Mesenteric fat pad (tissue), 1 donor: ENCODE results near the gene STARD8. TPM values are rescaled to one million over a fixed set of nuclear protein-coding genes. Genes with fewer than 3 reads are reported as not detected.
A peak's percentile ranks its signal among the peaks of the same experiment; 100 is the strongest.

Source experiments
- DNase-seq: peaks from one replicate; pipeline ENCODE4 v3.0.0-alpha.2; 2020; ENCODE audit warnings: low spot score
- total RNA-seq: library from RNA; stranded (reverse); fragmentation: NEBNext Ultra II Directional; extraction: Animal tissue kit (Norgen Biotek cat#: 25700); gene quantifications from one replicate; pipeline ENCODE4 v1.2.1, GENCODE V29; 2021
- donor health status: DM: yes; HTN: yes; CAD: no.

Gene STARD8
- total RNA-seq, 1 donor from 2014 or later = 21.9 TPM

DNA sequence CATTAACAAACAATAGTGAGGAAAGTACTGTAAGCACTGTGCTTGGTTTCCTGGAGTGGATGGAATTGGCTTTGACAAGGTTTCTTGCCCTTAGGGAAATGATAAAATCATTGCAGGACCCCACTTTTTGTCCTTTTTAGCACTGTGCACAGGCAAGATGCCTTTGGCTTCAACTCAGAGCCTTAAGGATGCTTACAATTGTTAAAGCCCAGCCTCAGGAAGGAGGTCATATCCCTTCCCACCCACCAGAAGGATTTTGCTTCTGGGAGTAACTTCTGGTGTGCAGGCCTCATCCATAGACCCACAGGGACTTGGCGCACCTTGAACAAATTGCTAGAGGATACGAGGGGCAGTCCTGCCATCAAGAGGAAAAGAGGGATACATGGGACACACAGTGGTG, 44.5 kb downstream of the STARD8 start:
- DNase-seq = no peak

DNA sequence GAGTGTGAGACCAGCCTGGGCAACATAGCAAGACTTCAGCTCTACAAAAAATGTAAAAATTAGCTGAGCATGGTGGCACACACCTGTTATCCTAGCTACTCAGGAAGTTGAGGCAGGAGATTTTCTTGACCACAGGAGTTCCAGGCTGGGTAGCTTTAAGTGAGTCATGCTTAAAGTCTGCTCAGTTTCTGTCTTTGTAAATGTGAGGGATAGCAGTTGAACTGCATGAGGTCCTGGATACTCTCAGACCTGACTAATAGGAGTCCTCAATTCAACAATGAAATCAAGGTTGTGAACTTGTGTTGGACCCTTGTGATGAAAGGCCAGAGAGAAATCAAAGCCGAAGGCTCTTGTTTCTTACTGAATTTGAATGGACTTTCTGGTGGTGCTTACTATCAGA, 45.2 kb downstream of the STARD8 start:
- no peak for DNase-seq

DNA sequence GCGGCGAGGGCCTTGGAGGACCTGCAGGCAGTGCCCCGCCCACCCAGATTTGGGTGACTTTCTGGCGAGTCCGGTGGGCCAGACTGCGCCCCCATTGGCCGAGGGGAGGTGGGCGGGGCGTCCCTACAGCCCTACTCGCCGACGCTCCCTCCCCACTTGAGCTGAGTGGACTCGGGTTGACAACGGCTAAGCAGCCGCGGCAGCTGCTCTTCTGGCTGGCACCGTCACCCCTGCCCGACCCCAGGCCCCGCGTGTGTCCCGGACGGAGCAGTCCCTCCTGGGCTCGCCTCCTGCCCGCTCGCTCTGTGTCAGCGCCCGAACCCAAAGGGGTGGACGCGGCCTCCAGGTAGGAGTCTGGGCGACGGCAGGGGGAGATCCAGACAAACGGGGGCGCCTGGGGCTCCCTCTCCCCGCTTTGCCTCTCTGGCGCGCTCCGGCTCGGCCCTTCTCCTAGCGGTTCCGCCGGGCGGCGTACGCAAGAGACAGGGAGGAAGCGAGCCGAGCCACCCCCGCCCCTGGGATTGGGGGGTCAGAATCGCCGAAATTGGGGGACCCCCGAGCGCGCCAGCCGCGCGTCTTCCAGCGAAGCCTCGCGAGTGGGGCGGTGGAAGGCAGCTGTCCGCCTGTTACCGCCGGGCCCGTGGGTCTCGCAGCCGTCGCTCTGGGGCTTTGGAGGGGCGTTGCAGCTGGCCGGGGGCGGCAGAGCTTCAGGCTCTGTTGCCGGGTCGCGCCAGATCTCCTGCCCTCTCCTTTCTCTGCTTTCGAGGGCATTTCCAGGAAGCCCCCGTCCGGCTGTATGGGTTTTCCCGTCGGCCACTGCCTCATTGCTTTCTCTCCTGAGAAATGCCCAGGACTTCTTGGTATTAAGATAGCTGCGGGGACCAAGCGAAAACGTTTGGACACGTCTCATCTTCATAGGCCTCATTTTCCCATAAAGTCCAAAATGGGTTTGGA, 46.3 kb downstream of the STARD8 start:
- DNase-seq = peak; percentile 91

DNA sequence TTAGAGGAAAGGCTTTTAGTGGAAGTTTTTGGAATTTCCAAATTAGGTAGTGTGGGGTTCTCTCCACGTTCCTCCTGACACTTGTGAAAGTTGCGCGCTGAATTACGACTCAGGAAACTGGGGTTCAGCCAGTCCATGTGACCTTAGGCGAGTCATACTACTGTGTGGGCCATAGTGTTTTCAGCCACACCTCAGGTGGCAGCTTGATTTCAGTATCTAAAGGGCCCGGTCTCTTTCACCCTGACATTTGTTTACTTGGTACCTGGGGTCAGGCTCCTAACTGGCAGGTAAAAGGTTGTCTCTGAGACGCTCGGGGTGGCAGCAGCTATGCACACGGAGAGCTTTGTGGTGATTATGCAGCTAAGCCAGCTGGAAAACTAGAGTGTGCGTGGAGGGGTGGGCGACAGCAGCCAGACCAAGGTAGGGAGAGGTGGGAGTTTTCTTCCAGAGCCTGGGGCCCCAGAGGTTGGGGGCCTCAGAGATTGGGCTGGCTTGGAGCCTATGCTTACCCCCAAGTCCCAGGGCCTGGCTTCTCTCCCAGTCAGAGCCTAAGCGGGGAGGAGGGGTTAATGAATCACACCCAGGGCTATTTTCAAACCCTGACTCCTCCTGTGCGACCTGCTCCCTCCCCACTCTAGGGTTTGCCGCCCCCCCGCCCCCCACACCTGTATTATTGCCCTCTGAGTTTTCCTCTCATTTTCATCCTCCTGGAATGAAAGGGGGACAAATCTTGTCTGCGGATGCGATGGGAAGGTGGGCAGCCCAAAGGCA, 47.2 kb downstream of the STARD8 start:
- no peak for DNase-seq

DNA sequence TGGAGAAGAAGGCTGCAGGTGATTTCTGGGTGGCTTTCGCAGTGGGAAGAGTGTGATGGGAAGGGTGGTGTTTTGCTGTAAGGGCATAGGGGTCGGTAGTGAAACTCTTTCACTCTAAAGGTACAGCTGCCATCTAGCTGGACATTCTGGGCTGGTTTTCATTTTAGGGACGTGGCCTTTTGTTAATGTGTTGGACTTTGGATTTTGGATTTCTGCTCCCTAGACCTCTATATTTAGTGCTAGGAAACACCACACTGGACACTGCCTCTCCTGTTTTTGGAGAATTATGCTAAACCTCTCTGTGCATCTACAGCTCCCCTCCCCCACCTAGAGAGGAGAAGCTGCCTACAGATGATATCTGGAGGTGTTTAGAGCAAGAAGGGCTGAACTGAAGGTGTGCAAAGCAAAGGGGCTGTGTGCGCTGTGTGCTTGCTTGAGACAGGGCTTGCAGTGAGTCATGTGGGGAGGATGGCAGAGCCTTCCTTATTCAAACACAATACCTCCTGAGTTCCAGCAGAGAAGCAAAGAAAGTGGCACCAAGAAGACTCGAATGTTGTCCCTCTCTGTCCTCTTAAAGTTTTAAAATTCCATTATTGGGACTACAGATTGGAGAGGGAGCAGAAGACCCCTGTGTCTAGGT, 47.9 kb downstream of the STARD8 start:
- no peak for DNase-seq

DNA sequence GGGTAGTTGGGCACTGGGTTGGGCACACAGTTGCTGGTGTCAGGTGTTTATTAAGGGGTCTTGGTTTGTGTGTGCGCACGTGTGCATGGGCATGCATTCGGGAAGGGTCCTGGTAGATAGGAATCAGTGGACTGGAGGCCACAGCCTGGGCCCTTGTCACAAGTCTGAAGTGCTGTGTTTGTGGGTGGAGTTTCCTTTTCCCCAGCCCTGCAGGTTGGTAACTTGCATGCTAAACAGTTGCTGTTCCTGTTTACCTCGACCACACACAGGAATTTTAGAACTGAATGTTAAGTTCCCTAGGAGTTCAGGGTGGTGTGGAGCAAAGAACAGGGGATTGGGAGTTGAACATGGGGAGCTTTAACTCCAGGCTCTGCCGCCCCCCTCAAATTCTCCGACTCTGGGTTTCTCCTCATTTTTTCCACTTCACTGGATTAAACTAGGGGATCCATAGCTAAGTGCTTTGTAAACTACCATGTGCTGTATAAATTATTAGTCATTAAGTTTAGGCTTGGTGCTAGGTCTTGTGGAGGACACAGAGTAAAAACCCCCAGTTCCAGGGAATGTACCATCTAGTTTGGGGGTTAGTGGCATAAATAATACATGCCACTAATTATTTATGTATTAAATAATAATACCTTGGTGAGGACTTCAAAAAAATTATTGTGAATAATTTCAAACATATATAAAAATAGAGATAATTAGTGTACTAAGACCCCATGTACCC, 49.0 kb downstream of the STARD8 start:
- no peak for DNase-seq

DNA sequence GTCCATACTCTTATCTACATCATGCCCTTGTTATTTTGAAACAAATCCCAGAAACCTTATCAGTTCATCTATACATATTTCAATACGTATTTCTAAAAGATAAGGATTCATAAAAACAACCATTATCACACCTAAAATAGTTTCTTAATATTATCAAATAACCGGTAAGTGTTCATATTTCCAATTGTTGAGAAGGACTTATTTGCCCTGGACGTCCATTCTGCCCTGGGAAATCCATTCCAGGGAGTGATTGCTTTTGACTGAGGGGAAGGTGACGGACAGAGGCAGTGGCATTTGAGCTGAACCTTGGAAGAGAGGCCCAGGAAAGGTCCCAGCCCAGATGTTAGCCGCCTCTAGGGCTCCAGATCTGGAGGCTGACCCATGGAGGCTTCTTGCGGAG, 49.6 kb downstream of the STARD8 start:
- DNase-seq = no peak

DNA sequence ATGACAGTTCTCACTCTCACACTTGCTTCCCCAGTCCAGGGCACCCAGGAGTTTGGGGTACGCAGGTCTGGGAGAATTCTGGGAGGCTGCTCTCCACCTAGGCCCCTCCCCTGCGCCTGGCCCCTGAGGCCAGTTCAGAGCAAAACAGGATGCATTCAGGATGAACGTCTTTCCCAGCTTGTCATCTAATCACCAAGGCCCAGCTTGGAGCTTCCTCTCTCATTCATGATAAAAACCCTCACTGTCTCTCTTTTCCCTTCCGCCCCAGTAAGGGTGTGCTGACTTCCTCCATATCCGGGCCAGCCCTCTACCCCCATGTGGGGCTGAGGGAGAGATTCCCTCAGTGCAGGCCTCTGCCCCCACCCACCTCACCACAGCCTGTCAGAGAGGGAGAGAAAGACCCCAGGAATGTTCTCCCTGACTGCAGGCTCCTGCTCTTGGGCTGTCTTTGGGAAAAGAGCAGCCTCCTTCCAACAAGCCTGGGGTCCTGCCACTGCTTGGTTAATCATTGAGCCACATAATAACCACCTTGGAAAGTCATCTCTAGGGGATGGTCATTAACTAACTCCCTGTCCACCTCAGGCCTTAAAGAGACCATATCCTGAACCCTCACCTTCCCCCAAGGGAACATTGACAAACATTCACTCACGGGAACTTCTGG, 50.1 kb downstream of the STARD8 start:
- no peak for DNase-seq

DNA sequence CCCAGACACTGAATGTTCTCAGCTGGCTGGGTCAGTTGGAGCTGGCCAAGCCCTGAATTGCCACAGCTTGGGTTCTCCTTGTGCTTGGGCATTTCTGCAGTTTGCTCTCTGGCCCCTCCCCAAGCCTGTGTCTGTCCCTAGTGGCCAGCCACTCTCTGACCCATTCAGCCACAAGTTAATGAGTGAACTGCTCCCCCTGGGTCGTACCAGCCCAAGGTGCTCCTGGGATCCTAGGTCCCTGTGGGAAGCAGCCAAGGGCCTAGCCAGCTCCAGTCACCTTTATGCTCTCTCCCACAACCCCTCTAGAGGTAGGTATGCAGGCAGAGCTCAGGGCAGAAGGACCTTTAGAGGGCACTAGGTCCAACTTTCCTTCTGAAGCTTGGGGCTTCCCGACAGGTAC, 51.5 kb downstream of the STARD8 start:
- no peak for DNase-seq

DNA sequence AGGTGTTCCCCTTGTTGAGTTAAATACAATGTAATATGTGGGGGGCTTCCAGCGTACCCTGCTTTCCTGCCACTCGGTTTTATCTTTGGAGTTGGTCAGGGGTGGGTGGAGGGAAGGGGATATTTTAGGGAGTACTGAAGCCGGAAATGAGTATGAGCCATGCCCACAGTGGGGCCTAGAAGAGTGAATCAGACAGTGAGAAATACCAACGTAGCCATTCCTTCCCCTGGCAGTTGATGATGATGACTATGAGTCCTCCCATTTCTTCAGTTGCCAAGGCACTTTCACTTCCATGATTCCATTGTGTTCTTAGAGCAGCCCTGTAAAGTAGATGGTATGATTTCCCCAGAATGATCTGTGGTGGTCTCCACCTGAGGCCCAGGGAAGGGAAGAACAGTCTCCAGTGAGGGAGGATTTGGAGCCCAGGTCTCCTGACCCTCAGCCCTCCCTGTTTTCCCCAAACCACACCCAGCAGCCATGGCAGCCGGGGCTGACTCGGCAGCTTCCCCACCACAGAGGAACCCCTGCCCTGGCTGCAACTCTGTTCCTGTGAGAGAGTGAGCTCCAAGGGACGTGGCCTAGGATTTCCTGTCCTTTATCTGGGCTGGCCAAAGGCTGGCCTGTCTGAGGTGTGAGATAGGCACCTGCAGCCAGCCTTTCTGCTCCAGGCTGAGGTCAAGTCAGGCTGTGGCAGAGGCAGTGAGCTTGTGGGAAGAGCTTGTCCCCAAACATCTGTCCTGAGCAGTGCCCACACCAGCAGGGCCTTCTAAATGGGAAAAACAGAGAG, 52.7 kb downstream of the STARD8 start:
- DNase-seq = no peak

DNA sequence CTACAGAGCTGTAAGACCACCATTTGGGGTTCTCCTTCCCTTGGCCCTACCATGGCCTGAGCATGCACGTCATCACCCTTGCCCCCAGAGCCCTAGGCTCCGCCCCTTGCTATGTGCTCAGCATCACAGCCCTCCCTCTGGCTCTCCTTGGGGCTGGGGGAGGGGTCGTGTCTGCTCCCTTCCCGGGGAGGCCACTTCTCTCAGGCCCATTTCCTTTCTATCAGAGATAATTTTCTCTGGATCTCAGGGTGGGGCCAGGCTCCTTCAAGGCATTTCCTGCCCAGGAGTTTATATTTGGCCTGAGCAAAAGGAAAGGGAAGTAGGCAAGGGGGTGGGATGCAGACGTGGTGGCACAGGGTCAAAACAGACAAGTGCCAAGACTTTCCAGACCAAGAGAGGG, 55.9 kb downstream of the STARD8 start:
- no peak for DNase-seq

DNA sequence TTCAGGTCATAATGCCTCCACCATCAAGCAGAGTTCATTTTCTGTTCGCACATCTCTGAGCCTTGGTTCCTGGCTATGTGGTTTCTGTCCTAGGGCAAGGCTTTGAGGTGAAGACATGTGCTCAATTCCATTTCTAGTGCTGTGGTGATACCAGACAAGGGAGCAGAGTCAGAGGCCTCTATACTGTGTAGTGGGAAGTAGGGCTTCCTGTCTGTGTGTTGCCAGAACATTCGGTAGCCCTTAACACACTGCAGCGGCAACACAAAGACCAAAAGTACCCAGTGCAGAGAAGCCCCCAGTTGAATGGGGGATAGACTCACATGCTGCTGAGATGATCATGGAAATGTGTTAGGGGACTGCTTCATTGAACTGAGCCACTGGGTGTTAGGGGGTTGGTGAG, 56.4 kb downstream of the STARD8 start:
- no peak for DNase-seq

DNA sequence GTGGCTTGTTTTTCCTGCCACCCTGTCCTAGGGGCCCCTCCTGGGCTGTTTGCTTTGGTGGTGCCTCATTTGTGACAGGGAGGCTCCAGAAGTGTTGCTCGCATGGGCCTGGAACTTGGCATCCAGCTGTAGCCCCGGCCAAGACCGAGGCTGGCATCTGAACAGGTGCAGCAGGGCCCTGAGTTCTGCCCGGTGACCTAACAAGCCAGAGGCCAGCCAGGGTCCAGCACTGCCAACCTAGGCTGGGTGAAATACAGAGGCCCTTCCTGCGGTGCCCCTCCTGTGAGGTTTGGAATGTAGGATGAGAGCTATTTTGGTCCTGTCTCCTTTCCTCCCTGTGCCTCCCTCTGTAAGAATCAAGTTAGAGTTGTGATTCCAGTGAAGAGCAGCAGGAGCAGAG, 58.5 kb downstream of the STARD8 start:
- DNase-seq = no peak

DNA sequence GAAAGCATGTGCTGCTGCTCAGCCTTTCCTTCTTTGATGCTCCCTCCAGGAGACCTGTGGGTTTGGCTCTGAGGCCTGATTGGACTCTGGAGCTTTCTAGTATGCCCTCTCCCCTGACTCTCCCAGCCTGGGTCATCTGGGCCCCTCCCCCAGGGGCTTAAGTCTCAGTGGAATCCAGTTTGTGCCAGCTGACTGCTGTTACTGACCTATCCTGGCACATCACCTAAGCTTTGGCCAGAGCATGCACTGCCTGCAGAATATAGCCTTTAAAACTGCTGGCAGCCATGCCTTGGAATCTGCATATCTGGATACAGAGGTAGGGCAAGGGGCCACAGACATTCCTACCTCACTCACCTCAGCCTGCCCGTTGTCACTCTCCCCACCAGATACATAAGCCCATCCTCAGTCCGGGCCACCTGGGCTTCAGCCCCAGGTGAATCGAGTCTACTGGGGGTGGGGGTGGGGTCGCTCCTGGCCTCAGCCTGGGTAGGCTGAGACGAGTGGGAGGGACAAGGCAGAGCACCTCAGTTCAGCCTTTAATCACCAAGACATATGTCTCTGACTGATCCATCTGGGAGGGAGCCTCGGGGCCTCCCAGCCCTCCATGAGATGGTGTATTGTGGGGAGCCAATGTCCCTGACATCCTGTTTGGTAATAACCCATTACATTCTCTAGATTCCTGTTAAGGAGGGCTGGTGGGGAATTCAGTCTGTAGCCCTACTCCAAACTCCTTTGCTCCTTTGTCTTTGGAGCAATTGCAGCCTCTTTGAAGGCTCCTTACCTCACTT, 61.2 kb downstream of the STARD8 start:
- no peak for DNase-seq

DNA sequence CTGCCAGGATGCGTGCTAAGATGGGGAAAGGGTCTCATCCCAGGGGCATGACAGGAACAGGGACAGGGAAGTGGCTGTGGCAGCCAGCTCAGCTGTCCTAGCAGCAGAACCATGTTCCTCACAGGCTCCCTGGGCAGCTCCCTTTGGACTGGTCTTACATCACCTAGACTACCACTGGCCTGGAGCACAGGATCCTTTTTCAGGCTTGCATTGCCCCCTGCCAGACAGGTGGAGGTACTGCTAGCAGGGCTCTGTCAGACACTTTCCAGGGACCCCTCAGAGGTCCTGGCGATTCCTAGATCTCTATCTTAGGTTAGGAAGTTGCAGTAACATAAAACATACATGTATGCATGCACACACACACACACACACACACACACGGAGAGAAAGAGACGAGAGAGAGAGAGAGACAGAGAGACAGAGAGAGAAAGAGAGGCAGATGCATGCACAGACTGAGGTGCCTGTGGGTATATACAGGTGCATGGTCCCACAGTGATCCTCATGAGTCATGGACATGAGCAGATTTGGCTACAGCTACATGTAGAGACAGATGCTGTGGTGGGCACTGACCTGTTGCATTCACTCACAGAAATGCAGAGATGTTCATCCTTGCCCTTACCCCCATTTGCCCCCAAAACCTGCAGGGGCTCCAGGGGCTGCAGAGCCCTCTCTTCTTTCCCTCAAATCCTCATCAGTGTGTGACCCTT, 63.6 kb downstream of the STARD8 start:
- DNase-seq = no peak

DNA sequence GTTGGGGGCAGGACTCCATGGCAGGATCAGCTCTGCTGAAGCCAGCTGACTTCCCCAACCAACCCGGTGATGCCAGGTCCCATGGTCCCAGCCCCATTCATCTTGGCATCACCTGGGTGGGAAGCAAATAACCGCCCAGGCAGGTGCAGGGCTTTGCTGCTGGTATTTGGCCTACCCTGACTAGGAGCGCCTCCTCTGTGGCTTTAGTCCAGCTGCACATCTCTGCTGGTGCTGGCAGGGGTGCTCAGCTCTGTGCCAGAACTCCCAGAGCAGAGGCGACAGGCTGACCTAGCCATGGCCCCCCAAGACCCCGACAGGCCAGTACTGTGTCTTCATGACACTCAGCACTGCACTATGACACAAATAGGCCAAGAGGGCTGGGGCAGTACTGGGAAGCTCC, 64.4 kb downstream of the STARD8 start:
- DNase-seq = no peak

DNA sequence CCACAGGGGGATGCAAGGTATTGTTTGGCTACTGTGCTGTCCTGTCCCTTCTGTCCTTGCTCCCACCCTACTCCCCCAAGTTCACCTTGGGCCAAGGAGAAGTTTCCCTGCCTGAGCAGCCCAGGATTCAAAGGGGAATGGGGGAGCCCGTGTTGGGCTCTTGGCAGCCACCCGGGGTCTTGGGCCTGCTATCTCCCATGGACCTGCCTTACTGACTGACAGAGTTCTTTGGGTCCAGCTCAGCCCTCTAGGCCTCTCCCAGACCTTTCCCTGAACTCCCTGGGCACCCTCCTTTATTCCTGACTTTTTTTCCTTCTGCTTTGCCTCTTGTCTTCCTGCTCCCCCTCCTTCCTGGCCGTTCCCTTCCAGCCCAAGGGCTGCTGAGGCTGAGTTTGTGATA, 67.4 kb downstream of the STARD8 start:
- DNase-seq = peak; percentile 41

DNA sequence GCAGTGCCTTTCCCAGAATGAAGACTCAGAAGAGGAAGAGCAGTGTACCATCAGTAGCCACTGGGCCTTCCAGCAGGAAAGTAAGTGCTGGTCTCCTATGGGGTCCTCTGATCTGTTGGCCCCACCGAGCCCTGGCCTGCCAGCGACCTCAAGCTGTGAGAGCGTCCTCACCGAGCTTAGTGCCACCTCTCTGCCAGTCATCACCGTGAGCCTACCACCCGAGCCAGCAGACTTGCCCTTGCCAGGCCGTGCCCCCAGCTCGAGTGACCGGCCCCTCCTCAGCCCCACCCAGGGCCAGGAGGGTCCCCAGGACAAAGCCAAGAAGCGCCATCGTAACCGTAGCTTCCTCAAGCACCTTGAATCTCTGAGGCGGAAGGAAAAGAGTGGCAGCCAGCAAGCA, 69.7 kb downstream of the STARD8 start:
- DNase-seq = peak; percentile 73
